NCI-H345 (cell line): ENCODE results near the gene TCP1.
"Not testable (repeated sequence)": the region's sequence is repeated elsewhere in the genome, so short reads cannot be mapped to it uniquely, and the experiment has no call there.

ENCODE experiments used
- DNase-seq: peaks from one replicate; lab custom pipeline; 2025; lab: John Stamatoyannopoulos, UW

Gene TCP1

GRCh38 chr6:159789377-159790148 is at the start of gene TCP1:
Gene TCP1, minus strand, starts transcription at chr6:159789602. Its CDS starts 134 bp downstream, at chr6:159789468.
- DNase-seq, result peak; percentile 100

GRCh38 chr6:159838020-159838744 is 48.8 kb upstream of the TCP1 start:
- DNase-seq, result no peak

- DNase-seq, result no peak
Measured at GRCh38 chr6:159837511-159837910, 48.1 kb upstream of the TCP1 start.

GRCh38 chr6:159836718-159837490 is 47.5 kb upstream of the TCP1 start:
- DNase-seq, result no peak

- DNase-seq, result no peak
Measured at GRCh38 chr6:159833997-159834603, 44.7 kb upstream of the TCP1 start.

GRCh38 chr6:159833556-159833955 is 44.2 kb upstream of the TCP1 start:
- no peak for DNase-seq

- no peak for DNase-seq
Measured at GRCh38 chr6:159832946-159833345, 43.5 kb upstream of the TCP1 start.

GRCh38 chr6:159831373-159831679 is 41.9 kb upstream of the TCP1 start:
- DNase-seq, result no peak

- no peak for DNase-seq
Measured at GRCh38 chr6:159830501-159831372, 41.3 kb upstream of the TCP1 start.

- DNase-seq, result no peak
Measured at GRCh38 chr6:159829526-159829925, 40.1 kb upstream of the TCP1 start.

- DNase-seq, result no peak
Measured at GRCh38 chr6:159828074-159828473, 38.7 kb upstream of the TCP1 start.

GRCh38 chr6:159826968-159827647 is 37.7 kb upstream of the TCP1 start:
- DNase-seq, result peak; percentile 5

- DNase-seq, result no peak
Measured at GRCh38 chr6:159826004-159826403, 36.6 kb upstream of the TCP1 start.

GRCh38 chr6:159824690-159825089 is 35.3 kb upstream of the TCP1 start:
- not testable (repeated sequence) for DNase-seq

GRCh38 chr6:159823953-159824352 is 34.6 kb upstream of the TCP1 start:
- DNase-seq, result no peak

- DNase-seq, result no peak
Measured at GRCh38 chr6:159821726-159822125, 32.3 kb upstream of the TCP1 start.

- no peak for DNase-seq
Measured at GRCh38 chr6:159821122-159821521, 31.7 kb upstream of the TCP1 start.

GRCh38 chr6:159819932-159820640 is 30.7 kb upstream of the TCP1 start:
- no peak for DNase-seq

GRCh38 chr6:159819098-159819497 is 29.7 kb upstream of the TCP1 start:
- DNase-seq, result no peak
